AG20443 (cell line): Measurements from ENCODE around the gene NID2.
A peak's percentile ranks its signal among the peaks of the same experiment; 100 is the strongest.

Experiments used
- DNase-seq: peaks from one replicate; pipeline ENCODE4 v3.0.0; 2012; ENCODE audit warnings: low spot score, mixed read lengths

The NID2 gene

GRCh38 chr14:52055167-52055566, 13.7 kb downstream of the NID2 start:
- no peak for DNase-seq

DNA sequence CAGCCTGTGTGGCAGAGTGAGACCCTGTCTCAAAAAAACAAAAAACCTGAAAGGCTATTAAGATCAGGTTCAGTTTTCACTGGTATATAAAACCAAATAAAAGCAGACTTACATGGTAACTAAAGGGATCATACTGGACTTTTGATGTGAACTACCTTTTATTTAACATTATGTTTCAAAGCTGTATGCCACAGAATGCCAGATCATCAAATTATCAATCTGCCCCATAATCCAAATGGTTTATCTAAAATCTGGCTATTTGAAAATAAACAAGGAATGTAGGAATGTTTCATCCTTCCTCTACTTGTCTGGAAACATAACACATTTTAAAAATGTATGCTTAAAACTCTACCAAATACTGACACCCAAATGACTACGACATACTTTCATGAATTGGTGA, 14.2 kb downstream of the NID2 start:
- no peak for DNase-seq

- no peak for DNase-seq
Measured at GRCh38 chr14:52053044-52053443, 15.8 kb downstream of the NID2 start.

GRCh38 chr14:52052288-52052943, 16.4 kb downstream of the NID2 start:
- DNase-seq: peak; percentile 74

DNA sequence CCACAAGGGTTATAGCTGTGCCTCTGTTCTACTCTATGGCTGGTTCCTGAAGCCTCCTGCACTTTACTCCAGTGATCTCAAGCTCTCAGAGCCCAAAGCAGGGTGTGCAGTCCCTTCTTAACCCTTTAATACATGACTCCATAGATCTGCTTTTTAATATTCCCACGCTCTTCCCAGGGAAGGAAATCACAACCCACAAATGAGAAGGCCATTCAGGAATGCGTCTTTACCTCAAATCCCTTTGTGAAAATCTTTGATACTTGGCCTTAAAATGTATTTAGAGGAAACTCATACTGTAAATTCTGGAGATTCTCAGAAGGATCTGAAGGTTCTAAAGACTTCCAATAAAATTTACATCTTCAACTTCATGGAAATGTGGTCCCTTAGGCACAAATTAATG, 17.0 kb downstream of the NID2 start:
- DNase-seq: no peak

- no peak for DNase-seq
Measured at GRCh38 chr14:52051251-52051650, 17.6 kb downstream of the NID2 start.

- no peak for DNase-seq
Measured at GRCh38 chr14:52049721-52050588, 18.9 kb downstream of the NID2 start.

- DNase-seq: no peak
Measured at GRCh38 chr14:52049271-52049670, 19.6 kb downstream of the NID2 start.

DNA sequence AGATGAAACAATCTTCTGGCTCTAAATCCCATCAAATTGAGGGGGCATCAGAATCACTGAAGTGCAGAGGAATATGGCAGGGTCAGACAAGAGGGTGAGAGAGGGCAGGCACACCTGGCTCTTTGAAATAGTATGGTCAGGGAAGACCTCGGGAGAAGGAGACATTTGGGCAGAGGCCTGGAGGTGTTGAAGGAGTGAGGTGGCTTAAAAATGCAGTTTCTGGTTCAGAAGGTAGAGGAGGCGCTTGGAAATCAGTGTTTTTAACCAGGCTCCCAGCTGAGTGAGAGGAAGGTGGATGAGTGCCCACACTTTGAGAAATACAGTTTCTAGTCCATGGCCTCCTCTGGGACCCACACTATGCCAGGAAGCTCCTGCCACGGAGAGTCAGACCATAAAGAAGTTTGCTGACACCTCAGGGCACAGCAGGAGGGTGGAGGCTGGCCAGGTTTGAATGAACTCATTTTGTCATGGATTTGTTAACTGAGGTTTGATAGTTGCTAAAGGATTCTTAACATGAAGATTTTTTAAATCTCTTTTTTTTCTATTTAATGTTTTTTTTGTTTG, 20.1 kb downstream of the NID2 start:
- peak; percentile 38 for DNase-seq

- DNase-seq: no peak
Measured at GRCh38 chr14:52048116-52048515, 20.7 kb downstream of the NID2 start.

GRCh38 chr14:52046376-52046917, 22.4 kb downstream of the NID2 start:
- DNase-seq: no peak

DNA sequence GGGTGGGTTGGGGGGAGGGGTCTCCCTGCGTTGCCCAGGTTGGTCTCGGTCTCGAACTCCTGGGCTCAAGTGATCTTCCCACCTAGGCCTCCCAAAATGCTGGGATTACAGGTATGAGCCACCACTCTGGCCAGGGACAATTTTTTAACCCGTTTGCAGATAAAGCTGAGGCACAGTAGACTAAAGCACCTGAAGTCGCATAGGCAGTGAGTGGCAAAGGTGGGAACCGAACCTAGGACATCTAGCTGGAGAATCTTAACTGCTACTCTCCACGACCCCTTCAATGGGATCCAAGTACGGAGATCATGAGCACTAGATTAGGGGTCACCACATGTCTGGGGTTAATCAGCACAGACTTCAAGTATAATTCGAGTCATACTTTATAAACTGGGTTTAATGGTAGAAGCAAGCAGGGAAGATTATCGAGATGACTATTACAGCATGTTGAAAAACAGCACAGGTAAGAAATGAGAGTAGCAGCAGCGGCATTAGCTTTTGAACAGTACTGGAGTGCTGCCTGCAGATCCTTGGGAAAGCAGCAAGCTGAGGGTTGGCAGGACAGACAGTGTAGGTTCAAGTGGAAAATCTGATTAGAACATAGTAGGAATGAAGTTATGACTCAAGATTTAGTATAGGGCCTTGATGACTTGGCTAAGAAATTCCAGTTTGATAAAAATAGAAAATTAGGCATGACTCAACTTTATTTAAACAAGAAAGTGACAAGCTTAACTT, 23.9 kb downstream of the NID2 start:
- DNase-seq: peak; percentile 77

GRCh38 chr14:52043690-52044089, 25.2 kb downstream of the NID2 start:
- DNase-seq: peak; percentile 36

GRCh38 chr14:52042371-52043289, 26.2 kb downstream of the NID2 start:
- no peak for DNase-seq

GRCh38 chr14:52040598-52040997, 28.3 kb downstream of the NID2 start:
- DNase-seq: no peak

DNA sequence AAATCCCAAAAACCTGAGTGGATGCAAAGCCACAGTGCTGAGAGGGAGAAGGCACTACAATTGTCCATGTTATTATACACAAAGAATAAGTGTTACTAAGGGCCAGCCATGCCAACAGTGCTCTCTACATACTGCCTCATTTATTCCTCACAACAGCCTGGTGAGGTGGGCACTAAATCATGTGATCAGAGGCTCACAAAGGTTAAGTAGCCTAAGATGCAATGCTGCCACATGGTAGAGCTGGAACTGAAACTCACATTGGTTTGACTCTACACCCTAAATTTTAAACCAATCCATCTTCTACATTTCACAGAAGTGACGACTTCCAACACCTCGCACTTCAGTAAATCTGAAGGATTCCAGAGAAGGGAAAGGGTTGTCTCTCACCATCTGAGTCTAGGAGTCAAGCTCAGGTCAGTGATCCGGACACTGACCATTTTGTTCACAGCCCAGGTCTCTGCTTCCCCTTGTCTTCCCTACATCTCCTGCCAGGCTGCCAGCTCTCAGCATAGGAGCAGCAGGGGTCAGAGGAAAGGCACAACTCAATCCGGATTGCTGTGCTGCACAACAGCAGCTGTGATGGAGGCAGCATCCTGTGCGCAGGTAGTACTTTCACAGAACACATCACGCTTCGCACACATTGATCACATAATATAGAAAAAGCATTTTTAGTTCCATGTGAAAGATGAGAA, 29.6 kb downstream of the NID2 start:
- no peak for DNase-seq

DNA sequence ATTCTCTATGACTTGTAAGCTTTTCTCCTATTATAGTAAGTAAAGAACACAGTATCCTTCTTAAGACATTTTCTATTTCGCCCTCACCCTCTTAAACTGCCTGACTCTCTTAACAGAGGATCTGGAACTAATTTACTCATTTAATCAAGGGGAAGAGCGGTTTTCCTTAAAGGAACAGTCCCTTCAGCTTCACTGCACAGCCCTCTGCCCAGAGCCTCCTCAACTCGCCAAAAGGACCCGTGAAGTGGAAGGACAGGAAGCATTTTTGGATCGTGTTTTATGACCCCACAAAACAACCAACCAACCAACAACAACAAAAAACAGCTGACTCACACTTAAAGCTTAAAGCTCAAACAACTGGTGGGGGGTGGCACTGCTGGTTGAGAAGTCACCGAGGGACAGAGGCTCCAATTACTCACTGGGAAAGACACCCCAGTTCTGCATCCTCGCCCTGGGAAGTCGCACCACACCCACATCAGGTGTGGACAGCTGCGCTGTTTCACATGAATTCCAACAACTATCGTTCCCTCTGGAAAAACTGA, 35.7 kb downstream of the NID2 start:
- peak; percentile 55 for DNase-seq

GRCh38 chr14:52032204-52032801, 36.6 kb downstream of the NID2 start:
- DNase-seq: no peak

DNA sequence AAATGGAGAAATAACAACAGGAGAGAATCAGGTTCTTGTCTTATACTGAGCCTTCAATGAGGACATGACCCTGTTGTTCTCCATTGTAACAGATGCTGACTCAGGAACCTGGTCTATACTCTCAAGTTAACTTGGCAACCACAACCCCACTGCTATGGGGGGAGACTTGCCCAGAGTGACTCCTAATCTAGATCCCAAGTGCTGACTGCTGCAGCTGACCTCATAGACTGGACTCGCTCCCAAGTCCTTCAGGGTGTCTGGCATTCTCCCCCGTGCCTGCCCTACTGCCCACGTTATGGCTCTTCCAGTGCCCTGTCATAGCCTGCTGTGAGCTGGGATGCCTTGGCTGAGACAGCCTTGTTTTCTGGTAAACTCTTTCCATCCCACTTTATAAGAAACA, 37.1 kb downstream of the NID2 start:
- peak; percentile 85 for DNase-seq

- DNase-seq: no peak
Measured at GRCh38 chr14:52029881-52030280, 39.0 kb downstream of the NID2 start.
